ENCODE measurements around the gene C5orf24.

Gene C5orf24

GRCh38 chr5:134819407-134819963 is 26.3 kb upstream of the C5orf24 start:
- TF ChIP-seq CTCF (IDR thresholded peaks at IDR 0.05; ENCODE audit: control insufficient read depth, extremely low read depth, insufficient read depth) = no peak
- no peak overlapping the region for H3K4me3 ChIP-seq (ENCODE audit: low read depth, low read length)
- DNase-seq (ENCODE audit: low read depth) = no peak

GRCh38 chr5:134821841-134822240 is 23.9 kb upstream of the C5orf24 start:
- no peak overlapping the region for H3K4me3 ChIP-seq (ENCODE audit: low read depth, low read length)
- DNase-seq (ENCODE audit: low read depth) = no peak
- TF ChIP-seq CTCF (IDR thresholded peaks at IDR 0.05; ENCODE audit: control insufficient read depth, extremely low read depth, insufficient read depth) = no peak

- H3K4me3 ChIP-seq (ENCODE audit: low read depth, low read length) = no peak overlapping the region
- no peak for TF ChIP-seq CTCF (IDR thresholded peaks at IDR 0.05; ENCODE audit: control insufficient read depth, extremely low read depth, insufficient read depth)
Observed at GRCh38 chr5:134824681-134825080, 21.1 kb upstream of the C5orf24 start.

GRCh38 chr5:134825212-134825611 is 20.6 kb upstream of the C5orf24 start:
- no peak for DNase-seq (ENCODE audit: low read depth)
- no peak for TF ChIP-seq CTCF (IDR thresholded peaks at IDR 0.05; ENCODE audit: control insufficient read depth, extremely low read depth, insufficient read depth)
- no peak overlapping the region for H3K4me3 ChIP-seq (ENCODE audit: low read depth, low read length)

More at GRCh38 chr5:134824681-134825080, 21.1 kb upstream of the C5orf24 start:
- DNase-seq (ENCODE audit: low read depth) = no peak

- no peak overlapping the region for H3K4me3 ChIP-seq (ENCODE audit: low read depth, low read length)
- DNase-seq (ENCODE audit: low read depth) = no peak
- no peak for TF ChIP-seq CTCF (IDR thresholded peaks at IDR 0.05; ENCODE audit: control insufficient read depth, extremely low read depth, insufficient read depth)
Observed at GRCh38 chr5:134833340-134834032, 12.3 kb upstream of the C5orf24 start.

- no peak overlapping the region for H3K4me3 ChIP-seq (ENCODE audit: low read depth, low read length)
- no peak for DNase-seq (ENCODE audit: low read depth)
- TF ChIP-seq CTCF (IDR thresholded peaks at IDR 0.05; ENCODE audit: control insufficient read depth, extremely low read depth, insufficient read depth) = no peak
Observed at GRCh38 chr5:134835623-134836022, 10.1 kb upstream of the C5orf24 start.

Measured in LNCaP clone FGC (cell line).